NCI-H128 (cell line): Measurements from ENCODE around the gene TTC34.
"Not testable (repeated sequence)": the region's sequence is repeated elsewhere in the genome, so short reads cannot be mapped to it uniquely, and the experiment has no call there.

Source experiments
- DNase-seq: peaks from one replicate; lab custom pipeline; 2025; ENCODE audit not compliant: unreplicated experiment; lab: John Stamatoyannopoulos, UW

TTC34 gene

DNA sequence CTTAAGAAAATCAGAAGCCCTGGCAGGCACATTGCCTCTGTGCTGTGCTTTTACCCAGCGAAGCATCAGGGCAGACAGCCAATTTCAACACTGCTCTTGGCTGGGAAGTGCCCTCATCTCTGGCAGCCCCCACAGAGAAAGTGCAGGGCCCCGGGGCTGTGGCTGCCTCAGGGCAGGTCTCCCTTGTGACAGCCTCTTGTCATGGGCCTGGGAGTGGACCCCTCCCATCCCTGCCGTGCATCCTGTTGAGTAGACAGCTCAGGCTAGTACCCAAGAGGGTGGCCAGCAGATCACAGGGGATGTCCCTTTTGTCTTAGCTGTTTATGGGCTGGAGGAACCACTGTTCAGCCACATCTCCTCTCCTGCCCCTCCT is 23.3 kb downstream of the TTC34 start:
- no peak for DNase-seq

DNA sequence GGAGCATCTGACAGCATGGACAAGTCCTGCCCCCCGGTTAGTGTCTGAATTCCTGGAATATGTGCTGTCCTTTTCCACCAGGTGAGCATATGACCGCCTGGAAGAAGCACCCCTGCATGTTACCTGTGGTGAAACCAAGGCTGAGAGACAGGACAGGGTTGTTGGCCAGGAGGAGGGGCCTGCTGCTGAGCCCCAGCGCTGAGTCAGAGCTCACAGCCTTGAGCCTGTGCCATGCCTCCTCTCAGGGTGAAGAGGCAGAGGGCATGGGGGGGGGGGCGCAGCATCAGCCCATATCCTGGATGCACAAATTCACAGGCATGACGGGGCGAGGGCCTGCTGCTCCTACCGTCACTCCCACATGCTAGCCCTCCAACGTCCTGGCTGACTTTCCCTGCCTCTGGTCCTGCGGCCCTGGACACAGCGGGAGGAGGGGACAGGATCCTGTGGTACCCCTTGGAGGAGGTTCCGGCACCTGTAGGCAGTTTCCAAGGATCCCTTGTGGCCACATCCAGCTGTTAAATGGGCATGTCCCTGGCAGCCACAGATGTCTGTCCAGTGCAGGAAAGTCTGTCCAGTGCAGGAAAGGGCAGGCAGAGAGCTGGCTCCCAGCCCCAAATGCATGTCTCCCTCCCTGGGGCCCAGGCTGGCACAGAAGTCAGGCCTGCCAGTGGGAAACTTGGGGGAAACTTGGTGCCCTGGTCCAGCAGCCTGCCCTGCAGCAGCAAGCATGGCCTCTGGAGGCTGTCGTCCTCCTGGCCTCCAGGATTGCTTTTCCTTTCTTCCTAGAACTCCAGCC is 23.9 kb downstream of the TTC34 start:
- no peak for DNase-seq

DNA sequence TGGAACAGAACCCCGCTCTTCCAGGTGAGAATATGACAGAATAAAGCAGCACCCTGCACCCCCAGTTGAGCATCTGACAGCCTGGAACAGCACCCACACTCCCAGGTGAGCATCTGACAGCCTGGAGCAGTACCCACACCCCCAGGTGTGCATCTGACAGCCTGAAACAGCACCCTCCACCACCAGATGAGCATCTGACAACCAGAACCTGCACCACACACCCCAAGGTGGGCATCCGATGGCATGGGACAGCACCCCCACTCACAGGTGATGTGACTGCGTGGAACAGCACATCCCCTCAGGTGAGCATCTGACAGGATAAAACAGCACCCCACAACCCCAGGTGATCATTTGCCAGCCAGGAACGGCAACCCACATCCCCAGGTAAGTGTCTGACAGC is 26.2 kb downstream of the TTC34 start:
- not testable (repeated sequence) for DNase-seq

DNA sequence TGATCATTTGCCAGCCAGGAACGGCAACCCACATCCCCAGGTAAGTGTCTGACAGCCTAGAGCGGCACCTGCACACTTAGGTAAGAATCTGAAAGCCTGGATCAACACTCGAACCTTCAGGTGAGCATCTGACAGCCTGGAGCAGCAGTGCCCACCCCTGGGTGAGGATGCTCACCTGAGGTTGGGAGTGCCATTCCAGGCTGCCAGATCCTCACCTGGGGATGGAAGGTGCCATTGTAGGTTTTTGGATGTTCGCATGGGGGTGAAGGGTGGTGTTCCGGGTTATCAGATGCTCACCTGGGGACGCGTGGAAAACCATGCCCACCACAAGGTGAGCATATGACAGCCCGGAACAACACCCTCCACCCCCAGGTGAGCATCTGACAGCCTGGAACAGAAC is 33.4 kb downstream of the TTC34 start:
- not testable (repeated sequence) for DNase-seq

DNA sequence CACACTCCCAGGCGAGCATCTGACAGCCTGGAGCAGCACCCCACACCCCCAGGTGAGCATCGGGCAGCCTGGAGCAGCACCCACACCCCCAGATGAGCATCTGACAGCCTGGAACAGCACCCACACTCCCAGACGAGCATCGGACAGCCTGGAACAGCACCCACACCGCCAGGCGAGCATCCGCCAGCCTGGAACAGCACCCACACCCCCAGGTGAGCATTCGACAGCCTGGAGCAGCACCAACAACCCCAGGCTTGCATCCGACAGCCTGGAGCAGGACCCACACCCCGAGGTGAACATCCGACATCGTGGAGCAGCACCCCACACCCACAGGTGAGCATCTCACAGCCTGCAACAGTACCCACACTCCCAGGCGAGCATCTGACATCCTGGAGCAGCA is 42.1 kb downstream of the TTC34 start:
- not testable (repeated sequence) for DNase-seq

DNA sequence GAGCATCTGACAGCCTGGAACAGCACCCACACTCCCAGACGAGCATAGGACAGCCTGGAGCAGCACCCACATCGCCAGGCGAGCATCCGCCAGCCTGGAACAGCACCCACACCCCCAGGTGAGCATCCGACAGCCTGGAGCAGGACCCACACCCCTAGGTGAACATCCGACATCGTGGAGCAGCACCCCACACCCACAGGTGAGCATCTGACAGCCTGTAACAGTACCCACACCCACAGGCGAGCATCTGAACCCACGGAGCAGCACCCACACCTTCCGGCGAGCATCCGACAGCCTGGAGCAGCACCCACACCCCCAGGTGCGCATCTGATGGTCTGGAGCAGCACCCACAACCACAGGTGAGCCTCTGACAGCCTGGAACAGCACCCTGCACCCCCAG is 44.0 kb downstream of the TTC34 start:
- not testable (repeated sequence) for DNase-seq

DNA sequence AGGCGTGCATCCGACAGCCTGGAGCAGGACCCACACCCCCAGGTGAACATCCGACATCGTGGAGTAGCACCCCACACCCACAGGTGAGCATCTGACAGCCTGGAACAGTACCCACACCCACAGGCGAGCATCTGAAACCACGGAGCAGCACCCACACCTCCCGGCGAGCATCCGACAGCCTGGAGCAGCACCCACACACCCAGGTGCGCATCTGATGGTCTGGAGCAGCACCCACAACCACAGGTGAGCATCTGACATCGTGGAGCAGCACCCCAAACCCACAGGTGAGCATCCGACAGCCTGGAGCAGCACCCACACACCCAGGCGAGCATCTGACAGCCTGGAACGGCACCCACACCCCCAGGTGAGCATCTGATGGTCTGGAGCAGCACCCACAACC is 46.1 kb downstream of the TTC34 start:
- DNase-seq: not testable (repeated sequence)

DNA sequence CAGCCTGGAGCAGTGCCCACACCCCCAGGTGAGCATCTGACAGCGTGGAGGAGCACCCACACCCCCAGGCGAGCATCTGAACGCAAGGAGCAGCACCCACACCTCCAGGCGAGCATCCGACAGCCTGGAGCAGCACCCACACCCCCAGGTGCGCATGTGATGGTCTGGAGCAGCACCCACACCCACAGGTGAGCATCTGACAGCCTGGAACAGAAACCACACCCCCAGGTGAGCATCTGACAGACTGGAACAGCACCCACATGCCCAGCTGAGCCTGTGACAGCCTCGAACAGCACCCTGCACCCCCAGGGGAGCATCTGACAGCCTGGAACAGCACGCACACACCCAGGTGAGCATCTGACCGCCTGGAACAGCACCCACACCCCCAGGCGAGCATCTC is 46.9 kb downstream of the TTC34 start:
- not testable (repeated sequence) for DNase-seq

DNA sequence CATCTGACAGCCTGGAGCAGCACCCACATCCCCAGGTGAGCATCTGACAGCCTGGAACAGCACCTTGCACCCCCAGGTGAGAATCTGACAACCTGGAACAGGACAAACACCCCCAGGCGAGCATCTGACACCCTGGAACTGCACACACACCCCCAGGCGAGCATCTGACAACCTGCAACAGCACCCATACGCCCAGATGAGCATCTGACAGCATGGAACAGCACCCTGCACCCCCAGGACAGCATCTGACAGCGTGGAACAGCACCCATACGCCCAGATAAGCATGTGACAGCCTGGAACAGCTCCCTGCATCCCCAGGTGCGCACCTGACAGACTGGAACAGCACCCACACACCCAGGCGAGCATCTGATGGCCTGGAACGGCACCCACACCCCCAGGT is 49.0 kb downstream of the TTC34 start:
- DNase-seq: not testable (repeated sequence)

DNA sequence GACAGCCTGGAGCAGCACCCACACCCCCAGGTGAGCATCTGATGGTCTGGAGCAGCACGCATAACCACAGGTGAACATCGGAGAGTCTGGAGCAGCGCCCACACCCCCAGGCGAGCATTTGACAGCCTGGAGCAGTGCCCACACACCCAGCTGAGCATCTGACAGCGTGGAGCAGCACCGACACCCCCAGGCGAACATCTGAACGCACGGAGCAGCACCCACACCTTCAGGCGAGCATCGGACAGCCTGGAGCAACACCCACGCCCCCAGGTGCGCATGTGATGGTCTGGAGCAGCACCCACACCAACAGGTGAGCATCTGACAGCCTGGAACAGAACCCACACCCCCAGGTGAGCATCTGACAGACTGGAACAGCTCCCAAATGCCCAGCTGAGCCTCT is 49.6 kb downstream of the TTC34 start:
- DNase-seq: not testable (repeated sequence)

DNA sequence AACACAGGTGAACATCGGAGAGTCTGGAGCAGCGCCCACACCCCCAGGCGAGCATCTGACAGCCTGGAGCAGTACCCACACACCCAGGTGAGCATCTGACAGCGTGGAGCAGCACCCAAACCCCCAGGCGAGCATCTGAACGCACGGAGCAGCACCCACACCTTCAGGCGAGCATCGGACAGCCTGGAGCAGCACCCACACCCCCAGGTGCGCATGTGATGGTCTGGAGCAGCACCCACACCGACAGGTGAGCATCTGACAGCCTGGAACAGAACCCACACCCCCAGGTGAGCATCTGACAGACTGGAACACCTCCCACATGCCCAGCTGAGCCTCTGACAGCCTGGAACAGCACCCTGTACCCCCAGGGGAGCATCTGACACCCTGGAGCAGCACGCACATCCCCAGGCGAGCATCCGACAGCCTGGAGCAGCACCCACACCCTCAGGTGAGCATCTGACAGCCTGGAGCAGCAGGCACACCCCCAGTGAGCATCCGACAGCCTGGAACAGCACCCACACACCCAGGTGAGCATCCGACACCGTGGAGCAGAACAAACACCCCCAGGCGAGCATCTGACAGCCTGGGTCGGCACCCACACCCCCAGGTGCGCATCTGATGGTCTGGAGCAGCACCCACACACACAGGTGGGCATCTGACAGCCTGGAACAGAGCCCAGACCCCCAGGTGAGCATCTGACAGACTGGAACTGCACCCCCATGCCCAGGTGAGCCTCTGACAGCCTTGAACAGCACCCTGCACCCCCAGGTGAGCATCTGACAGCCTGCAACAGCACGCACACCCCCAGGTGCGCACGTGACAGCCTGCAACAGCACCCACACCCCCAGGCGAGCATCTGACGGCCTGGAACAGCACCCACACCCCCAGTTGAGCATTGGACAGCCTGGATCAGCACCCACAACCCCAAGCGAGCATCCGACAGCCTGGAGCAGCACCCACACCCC is 50.4 kb downstream of the TTC34 start:
- not testable (repeated sequence) for DNase-seq

DNA sequence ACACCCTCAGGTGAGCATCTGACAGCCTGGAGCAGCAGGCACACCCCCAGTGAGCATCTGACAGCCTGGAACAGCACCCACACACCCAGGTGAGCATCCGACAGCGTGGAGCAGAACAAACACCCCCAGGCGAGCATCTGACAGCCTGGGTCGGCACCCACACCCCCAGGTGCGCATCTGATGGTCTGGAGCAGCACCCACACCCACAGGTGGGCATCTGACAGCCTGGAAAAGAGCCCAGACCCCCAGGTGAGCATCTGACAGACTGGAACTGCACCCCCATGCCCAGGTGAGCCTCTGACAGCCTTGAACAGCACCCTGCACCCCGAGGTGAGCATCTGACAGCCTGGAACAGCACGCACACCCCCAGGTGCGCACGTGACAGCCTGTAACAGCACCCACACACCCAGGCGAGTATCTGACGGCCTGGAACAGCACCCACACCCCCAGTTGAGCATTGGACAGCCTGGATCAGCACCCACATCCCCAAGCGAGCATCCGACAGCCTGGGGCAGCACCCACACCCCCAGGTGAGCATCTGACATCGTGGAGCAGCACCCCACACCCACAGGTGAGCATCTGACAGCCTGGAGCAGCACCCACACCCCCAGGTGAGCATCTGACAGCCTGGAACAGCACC is 51.3 kb downstream of the TTC34 start:
- not testable (repeated sequence) for DNase-seq

DNA sequence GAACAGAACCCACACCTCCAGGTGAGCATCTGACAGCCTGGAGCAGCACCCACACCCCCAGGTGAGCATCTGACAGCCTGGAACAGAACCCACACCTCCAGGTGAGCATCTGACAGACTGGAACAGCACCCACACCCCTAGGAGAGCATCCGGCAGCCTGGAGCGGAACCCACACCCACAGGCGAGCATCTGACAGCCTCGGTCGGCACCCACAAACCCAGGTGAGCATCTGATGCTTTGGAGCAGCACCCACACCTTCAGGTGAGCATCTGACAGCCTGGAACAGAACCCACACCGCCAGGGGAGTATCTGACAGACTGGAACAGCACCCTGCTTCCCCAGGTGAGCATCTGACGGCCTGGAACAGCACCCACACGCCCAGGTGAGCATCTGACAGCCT is 52.9 kb downstream of the TTC34 start:
- DNase-seq: not testable (repeated sequence)

DNA sequence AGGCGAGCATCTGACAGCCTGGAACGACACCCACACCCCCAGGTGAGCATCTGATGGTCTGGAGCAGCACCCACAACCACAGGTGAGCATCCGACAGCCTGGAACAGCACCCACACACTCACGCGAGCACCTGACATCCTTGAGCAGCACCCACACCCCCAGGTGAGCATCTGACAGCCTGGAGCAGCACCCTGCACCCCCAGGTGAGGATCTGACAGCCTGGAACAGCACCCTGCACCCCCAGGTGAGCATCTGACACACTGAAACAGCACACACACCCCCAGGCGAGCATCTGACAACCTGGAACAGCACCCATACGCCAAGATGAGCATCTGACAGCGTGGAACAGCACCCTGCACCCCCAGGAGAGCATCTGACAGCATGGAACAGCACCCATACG is 106.7 kb downstream of the TTC34 start:
- not testable (repeated sequence) for DNase-seq

DNA sequence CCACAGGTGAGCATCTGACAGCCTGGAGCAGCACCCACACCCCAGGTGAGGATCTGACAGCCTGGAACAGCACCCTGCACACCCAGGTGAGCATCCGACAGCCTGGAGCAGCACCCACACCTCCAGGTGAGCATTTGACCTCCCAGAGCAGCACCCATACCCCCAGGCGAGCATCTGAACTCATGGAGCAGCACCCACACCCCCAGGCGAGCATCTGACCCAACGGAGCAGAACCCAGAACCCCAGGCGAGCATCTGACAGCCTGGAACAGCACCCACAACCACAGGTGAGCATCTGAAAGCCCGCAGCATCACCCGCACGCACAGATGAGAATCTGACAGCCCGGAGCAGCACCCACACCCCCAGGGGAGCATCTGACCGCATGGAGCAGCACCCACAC is 111.3 kb downstream of the TTC34 start:
- DNase-seq: not testable (repeated sequence)

DNA sequence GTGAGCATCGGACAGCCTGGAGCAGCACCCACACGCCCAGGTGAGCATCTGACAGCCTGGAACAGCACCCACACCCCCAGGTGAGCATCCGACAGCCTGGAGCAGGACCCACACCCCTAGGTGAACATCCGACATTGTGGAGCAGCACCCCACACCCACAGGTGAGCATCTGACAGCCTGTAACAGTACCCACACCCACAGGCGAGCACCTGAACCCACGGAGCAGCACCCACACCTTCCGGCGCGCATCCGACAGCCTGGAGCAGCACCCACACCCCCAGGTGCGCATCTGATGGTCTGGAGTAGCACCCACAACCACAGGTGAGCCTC is 113.2 kb downstream of the TTC34 start:
- not testable (repeated sequence) for DNase-seq

DNA sequence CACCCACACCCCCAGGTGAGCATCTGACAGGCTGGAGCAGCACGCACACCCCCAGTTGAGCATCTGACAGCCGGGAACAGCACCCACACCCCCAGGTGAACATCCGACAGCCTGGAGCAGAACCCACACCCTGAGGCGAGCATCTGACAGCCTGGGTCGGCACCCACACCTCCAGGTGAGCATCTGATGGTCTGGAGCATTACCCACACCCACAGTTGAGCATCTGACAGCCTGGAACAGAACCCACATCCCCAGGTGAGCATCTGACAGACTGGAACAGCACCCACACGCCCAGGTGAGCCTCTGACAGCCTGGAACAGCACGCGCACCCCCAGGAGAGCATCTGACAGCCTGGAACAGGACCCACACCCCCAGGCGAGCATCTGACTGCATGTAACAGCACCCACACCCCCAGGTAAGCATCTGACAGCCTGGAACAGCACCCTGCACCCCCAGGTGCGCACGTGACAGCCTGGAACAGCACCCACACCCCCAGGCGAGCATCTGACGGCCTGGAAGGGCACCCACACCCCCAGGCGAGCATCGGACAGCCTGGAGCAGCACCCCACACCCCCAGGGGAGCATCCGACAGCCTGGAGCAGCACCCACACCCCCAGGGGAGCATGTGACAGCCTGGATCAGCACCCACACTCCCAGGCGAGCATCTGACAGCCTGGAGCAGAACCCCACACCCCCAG is 113.7 kb downstream of the TTC34 start:
- DNase-seq: not testable (repeated sequence)

DNA sequence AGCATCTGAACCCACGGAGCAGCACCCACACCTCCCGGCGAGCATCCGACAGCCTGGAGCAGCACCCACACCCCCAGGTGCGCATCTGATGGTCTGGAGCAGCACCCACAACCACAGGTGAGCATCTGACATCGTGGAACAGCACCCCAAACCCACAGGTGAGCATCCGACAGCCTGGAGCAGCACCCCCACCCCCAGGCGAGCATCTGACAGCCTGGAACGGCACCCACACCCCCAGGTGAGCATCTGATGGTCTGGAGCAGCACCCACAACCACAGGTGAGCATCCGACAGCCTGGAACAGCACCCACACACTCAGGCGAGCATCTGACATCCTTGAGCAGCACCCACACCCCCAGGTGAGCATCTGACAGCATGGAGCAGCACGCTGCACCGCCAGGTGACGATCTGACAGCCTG is 114.3 kb downstream of the TTC34 start:
- not testable (repeated sequence) for DNase-seq

DNA sequence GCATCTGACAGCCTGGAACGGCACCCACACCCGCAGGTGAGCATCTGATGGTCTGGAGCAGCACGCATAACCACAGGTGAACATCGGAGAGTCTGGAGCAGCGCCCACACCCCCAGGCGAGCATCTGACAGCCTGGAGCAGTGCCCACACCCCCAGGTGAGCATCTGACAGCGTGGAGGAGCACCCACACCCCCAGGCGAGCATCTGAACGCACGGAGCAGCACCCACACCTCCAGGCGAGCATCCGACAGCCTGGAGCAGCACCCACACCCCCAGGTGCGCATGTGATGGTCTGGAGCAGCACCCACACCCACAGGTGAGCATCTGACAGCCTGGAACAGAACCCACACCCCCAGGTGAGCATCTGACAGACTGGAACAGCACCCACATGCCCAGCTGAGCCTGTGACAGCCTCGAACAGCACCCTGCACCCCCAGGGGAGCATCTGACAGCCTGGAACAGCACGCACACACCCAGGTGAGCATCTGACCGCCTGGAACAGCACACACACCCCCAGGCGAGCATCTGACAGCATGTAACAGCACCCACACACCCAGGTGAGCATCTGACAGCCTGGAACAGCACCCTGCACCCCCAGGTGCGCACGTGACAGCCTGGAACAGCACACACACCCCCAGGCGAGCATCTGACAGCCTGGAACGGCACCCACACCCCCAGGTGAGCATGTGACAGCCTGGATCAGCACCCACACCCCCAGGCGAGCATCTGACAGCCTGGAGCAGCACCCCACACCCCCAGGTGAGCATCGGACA is 115.2 kb downstream of the TTC34 start:
- not testable (repeated sequence) for DNase-seq

DNA sequence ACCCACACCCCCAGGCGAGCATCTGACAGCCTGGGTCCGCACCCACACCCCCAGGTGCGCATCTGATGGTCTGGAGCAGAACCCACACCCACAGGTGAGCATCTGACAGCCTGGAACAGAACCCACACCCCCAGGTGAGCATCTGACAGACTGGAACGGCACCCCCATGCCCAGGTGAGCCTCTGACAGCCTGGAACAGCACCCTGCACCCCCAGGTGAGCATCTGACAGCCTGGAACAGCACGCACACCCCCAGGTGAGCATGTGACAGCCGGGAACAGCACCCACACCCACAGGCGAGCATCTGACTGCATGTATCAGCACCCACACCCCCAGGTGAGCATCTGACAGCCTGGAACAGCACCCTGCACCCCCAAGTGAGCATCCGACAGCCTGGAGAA is 115.8 kb downstream of the TTC34 start:
- not testable (repeated sequence) for DNase-seq
